ENCODE measurements around the gene ALDH1A1. TPM values are rescaled to one million over a fixed set of nuclear protein-coding genes. Genes with fewer than 3 reads are reported as not detected.

ALDH1A1 gene
- total and polyA plus RNA-seq, 3 donors from 2014 or later = 307 to 474 (median 337) TPM

GRCh38 chr9:72855890-72856523 lies 96.8 kb downstream of the ALDH1A1 start:
- Histone ChIP-seq H3K27ac (no peak overlapping the region), H3K9me3 (no peaks in the 10 kb centered on the region), H3K36me3 (ENCODE audit: low read depth, missing control alignments) (no peaks in the 10 kb centered on the region), H3K4me1 (peaks cover 30% of the 10 kb centered on the region), H3K27me3 (no peaks in the 10 kb centered on the region), H3K4me3 (no peak overlapping the region)
- intact Hi-C loops (cut with DNase I; ENCODE audit: low total_unique reads) = no loop called here
- WGBS, 2 donors = 80 to 93% methylated on average over 5 of the region's 5 CpGs
- no peak for DNase-seq
- TF ChIP-seq CTCF (IDR thresholded peaks at IDR 0.05) (no peak), POLR2A (IDR thresholded peaks at IDR 0.05) (no peak)

- intact Hi-C loops (cut with DNase I; ENCODE audit: low total_unique reads) = no loop called here
- DNase-seq = no peak
- Histone ChIP-seq H3K27ac (no peak overlapping the region), H3K27me3 (no peaks in the 10 kb centered on the region), H3K9me3 (no peaks in the 10 kb centered on the region), H3K4me1 (peaks cover 30% of the 10 kb centered on the region), H3K36me3 (ENCODE audit: low read depth, missing control alignments) (no peaks in the 10 kb centered on the region), H3K4me3 (no peak overlapping the region)
- 89 to 92% methylated on average over 1 of the region's 1 CpG for WGBS, 2 donors
- TF ChIP-seq CTCF (IDR thresholded peaks at IDR 0.05) (no peak), POLR2A (IDR thresholded peaks at IDR 0.05) (no peak)
Observed at GRCh38 chr9:72855321-72855720, 97.5 kb downstream of the ALDH1A1 start.

Other genes starting within 250 kb of the ALDH1A1 start
- gene ANXA1, start 198.8 kb upstream of the ALDH1A1 start, total RNA-seq = 10 to 100 TPM; 12.1 to 13.4 TPM
- gene ANXA1, start 198.8 kb upstream of the ALDH1A1 start, polyA plus RNA-seq (ENCODE audit: insufficient read depth, low read depth, low replicate concordance) = 49.6 TPM